VCaP (cell line): Measurements from ENCODE around the gene XXYLT1.

ENCODE experiments used
- H3K27ac ChIP-seq: fragments of 450-650 bp; 2 replicates; pipeline ENCODE4 v1.5.1; 2017
- CTCF ChIP-seq: fragments of 450-650 bp; conservative IDR thresholded peaks from 2 replicates; pipeline ENCODE4 v1.5.1; 2017; ENCODE audit warnings: mild to moderate bottlenecking, moderate library complexity

The XXYLT1 gene

GRCh38 chr3:195186041-195186709 is 84.8 kb downstream of the XXYLT1 start:
- TF ChIP-seq CTCF, result no peak
- no peak overlapping the region for H3K27ac ChIP-seq

GRCh38 chr3:195185583-195185982 is 85.4 kb downstream of the XXYLT1 start:
- no peak for TF ChIP-seq CTCF

DNA sequence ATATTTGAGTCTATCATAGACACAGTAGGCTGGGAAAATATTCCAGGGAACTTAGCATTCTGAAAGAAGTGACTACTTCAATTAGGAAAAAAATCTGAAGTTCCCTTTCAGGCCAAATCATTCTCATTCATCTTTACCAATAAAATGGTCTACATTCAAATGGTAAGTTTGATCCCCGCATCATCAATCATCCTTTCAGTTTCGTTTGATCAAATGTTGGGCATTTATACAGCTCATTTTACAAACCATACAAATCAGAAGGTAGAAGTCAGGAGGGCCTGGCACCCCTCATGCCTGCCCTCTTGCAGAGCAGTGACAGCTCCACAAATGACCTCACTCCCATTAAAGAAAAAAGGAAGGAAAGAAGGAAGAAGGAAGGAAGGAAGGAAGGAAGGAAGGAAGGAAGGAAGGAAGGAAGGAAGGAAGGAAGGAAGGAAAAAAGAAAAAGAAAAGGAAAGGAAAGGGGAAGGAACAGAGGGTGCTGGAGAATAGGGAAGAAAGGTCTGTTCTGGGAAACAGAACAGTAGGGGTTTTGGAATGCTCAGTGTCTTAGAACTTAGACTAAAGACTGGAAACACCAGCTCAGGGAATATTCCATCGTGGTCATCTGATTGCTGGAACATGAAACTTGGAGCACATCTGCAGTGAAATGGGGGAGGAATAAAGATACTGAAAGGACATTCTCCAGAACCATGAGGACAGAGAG is 86.1 kb downstream of the XXYLT1 start:
- no peak for TF ChIP-seq CTCF
- H3K27ac ChIP-seq, result no peak overlapping the region

More at GRCh38 chr3:195185583-195185982, 85.4 kb downstream of the XXYLT1 start:
- no peak overlapping the region for H3K27ac ChIP-seq

DNA sequence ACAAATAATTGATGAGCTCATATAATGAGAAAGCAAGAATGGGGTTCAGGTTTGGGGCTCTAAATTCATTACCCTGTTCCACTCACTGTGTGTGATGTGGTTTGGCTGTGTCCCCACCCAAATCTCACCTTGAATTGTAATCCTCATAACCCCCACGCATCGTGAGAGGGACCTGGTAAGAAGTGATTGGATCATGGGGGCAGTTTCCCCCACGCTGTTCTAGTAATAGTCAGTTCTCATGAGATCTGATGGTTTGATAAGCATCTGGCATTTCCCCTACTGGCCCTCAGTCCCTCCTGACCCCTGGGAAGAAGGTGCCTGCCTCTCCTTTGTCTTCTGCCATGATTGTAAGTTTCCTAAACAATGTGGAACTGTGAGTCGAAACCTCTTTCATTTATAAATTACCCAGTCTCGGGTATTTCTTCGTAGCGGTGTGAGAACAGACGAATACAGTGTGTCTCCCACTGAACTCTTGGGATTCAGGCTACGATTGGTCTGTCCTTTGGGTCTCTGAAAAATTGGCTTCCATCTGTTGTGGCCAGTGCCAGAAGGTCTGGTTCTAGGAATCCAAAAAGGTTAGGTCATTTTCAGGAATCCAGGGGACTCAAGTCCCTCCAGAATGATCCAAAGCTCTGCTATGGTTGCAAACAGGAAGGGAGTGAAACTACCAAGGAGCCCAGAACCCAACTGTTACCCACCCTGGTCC is 87.7 kb downstream of the XXYLT1 start:
- peak overlapping the region; percentile 76 for H3K27ac ChIP-seq
- no peak for TF ChIP-seq CTCF

GRCh38 chr3:195182470-195182795 is 88.5 kb downstream of the XXYLT1 start:
- TF ChIP-seq CTCF, result no peak
- H3K27ac ChIP-seq, result peak overlapping the region; percentile 76

GRCh38 chr3:195181741-195182469 is 89.1 kb downstream of the XXYLT1 start:
- peak overlapping the region; percentile 76 for H3K27ac ChIP-seq
- no peak for TF ChIP-seq CTCF

DNA sequence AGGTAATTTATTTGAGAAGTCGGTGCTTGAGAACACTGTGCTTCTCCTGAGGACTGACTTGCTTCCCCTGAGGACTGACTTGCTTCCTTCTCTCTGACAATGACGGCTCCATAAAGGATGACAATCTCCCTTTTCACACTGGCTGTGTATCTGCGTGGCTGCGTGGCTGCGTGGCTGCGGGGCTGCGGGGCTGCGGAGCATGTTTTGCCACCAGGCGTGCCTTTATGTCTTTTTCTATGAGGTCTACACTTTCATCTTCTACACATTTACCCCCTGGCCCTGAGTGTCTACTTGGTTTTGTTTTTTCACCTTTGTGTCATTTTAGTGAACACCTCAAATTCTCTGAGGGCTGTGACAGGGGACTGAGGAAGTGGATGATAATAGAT is 89.9 kb downstream of the XXYLT1 start:
- no peak for TF ChIP-seq CTCF
- peak overlapping the region; percentile 76; the same call in 1 of the 2 replicates for H3K27ac ChIP-seq
